Measurements from ENCODE around the gene MMD.
"Not testable (repeated sequence)": the region's sequence is repeated elsewhere in the genome, so short reads cannot be mapped to it uniquely, and the experiment has no call there.

The MMD gene

GRCh38 chr17:55390364-55390977 is 31.2 kb downstream of the MMD start:
- DNase-seq = no peak

GRCh38 chr17:55389715-55390114 is 31.9 kb downstream of the MMD start:
- DNase-seq = not testable (repeated sequence)

GRCh38 chr17:55388842-55389241 is 32.8 kb downstream of the MMD start:
- no peak for DNase-seq

- DNase-seq = no peak
These were observed 34.8 kb downstream of the MMD start for GRCh38 chr17:55386796-55387332.

GRCh38 chr17:55384643-55385232 is 36.9 kb downstream of the MMD start:
- no peak for DNase-seq

GRCh38 chr17:55383771-55384642 is 37.6 kb downstream of the MMD start:
- DNase-seq = no peak

- no peak for DNase-seq
These were observed 40.4 kb downstream of the MMD start for GRCh38 chr17:55381017-55381770.

- no peak for DNase-seq
These were observed 43.9 kb downstream of the MMD start for GRCh38 chr17:55377671-55378275.

GRCh38 chr17:55368706-55369105 is 52.9 kb downstream of the MMD start:
- DNase-seq = no peak

GRCh38 chr17:55366020-55366481 is 55.6 kb downstream of the MMD start:
- DNase-seq = no peak

GRCh38 chr17:55363033-55363432 is 58.6 kb downstream of the MMD start:
- DNase-seq = no peak

GRCh38 chr17:55360971-55361370 is 60.7 kb downstream of the MMD start:
- no peak for DNase-seq

GRCh38 chr17:55356434-55357328 is 65.0 kb downstream of the MMD start:
- no peak for DNase-seq

- no peak for DNase-seq
These were observed 66.7 kb downstream of the MMD start for GRCh38 chr17:55354941-55355340.

- no peak for DNase-seq
These were observed 67.6 kb downstream of the MMD start for GRCh38 chr17:55354010-55354409.

GRCh38 chr17:55351226-55351625 is 70.4 kb downstream of the MMD start:
- DNase-seq = no peak

GRCh38 chr17:55350825-55351205 is 70.8 kb downstream of the MMD start:
- no peak for DNase-seq

- no peak for DNase-seq
These were observed 72.8 kb downstream of the MMD start for GRCh38 chr17:55348749-55349354.

GRCh38 chr17:55347341-55347740 is 74.3 kb downstream of the MMD start:
- no peak for DNase-seq

- DNase-seq = no peak
These were observed 75.0 kb downstream of the MMD start for GRCh38 chr17:55346658-55347057.

GRCh38 chr17:55345132-55345531 is 76.5 kb downstream of the MMD start:
- DNase-seq = no peak
